OCI-LY7 (cell line): ENCODE results near the gene UNC5A.

ENCODE experiments used
- CTCF ChIP-seq: fragments of 200-600 bp; sonication (generic); conservative IDR thresholded peaks from 2 replicates; pipeline ENCODE4 v1.5.1; 2014; ENCODE audit warnings: mild to moderate bottlenecking, antibody characterized with exemption, low read length, moderate library complexity, mixed read lengths
- EZH2phosphoT487 ChIP-seq: fragments of 200-600 bp; sonication (generic); IDR thresholded peaks from 2 replicates; pipeline ENCODE4 v1.6.1; 2018; ENCODE audit warnings: low read depth, borderline replicate concordance, mild to moderate bottlenecking, mixed run types, antibody characterized with exemption, low read length, moderate library complexity, mixed read lengths

- TF ChIP-seq EZH2phosphoT487 (no peak), CTCF (no peak)
Observed at GRCh38 chr5:176922817-176923216, 112.5 kb downstream of the UNC5A start.
